HepG2 (cell line): ENCODE results near the gene PLXNA3. TPM values are rescaled to one million over a fixed set of nuclear protein-coding genes. Genes with fewer than 3 reads are reported as not detected.

Experiments
- NBN ChIP-seq: fragments of 450-650 bp; conservative IDR thresholded peaks from 2 replicates; pipeline ENCODE4 v1.6.1; 2017
- PHF21A ChIP-seq: sonication (generic); formaldehyde crosslinking; IDR thresholded peaks from 2 replicates; pipeline ENCODE4 v1.5.0; 2020; ENCODE audit warnings: mild to moderate bottlenecking, missing genetic modification reagents
- REXO4 ChIP-seq: sonication (generic); formaldehyde crosslinking; IDR thresholded peaks from 2 replicates; pipeline ENCODE4 v1.8.0; 2022; ENCODE audit warnings: missing genetic modification reagents, mild to moderate bottlenecking, borderline replicate concordance
- SATB2 ChIP-seq: sonication (generic); formaldehyde crosslinking; IDR thresholded peaks from 2 replicates; pipeline ENCODE4 v1.5.0; 2020; ENCODE audit warnings: missing genetic modification reagents
- SCMH1 ChIP-seq: sonication (generic); formaldehyde crosslinking; IDR thresholded peaks from 2 replicates; pipeline ENCODE4 v1.9.0; 2021; ENCODE audit warnings: missing genetic modification reagents, mild to moderate bottlenecking, borderline replicate concordance
- SMAD9 ChIP-seq: sonication (generic); formaldehyde crosslinking; IDR thresholded peaks from 2 replicates; pipeline ENCODE4 v1.5.1; 2020; ENCODE audit warnings: mild to moderate bottlenecking, missing genetic modification reagents
- SP4 ChIP-seq: sonication (generic); formaldehyde crosslinking; IDR thresholded peaks from 2 replicates; pipeline ENCODE4 v1.8.1; 2023; ENCODE audit warnings: mild to moderate bottlenecking, missing genetic modification reagents
- SRSF4 ChIP-seq: fragments of 200-400 bp; formaldehyde crosslinking; IDR thresholded peaks from one replicate; pipeline ENCODE4 v1.6.1; 2018; ENCODE audit warnings: mild to moderate bottlenecking, low read depth, low read length, moderate library complexity; ENCODE audit not compliant: poor library complexity, severe bottlenecking
- SRSF9 ChIP-seq: fragments of 200-400 bp; formaldehyde crosslinking; IDR thresholded peaks from 2 replicates; pipeline ENCODE4 v1.6.1; 2018; ENCODE audit warnings: borderline replicate concordance, mild to moderate bottlenecking, low read depth, low read length; ENCODE audit not compliant: insufficient read depth, poor library complexity, severe bottlenecking
- TRIM24 ChIP-seq: sonication (generic); formaldehyde crosslinking; IDR thresholded peaks from 2 replicates; pipeline ENCODE4 v1.8.0; 2022; ENCODE audit warnings: mild to moderate bottlenecking, missing genetic modification reagents
- ZFY ChIP-seq: sonication (generic); formaldehyde crosslinking; IDR thresholded peaks from 2 replicates; pipeline ENCODE4 v1.4.0; 2020; ENCODE audit warnings: missing genetic modification reagents
- ZKSCAN8 ChIP-seq: IDR thresholded peaks from 2 replicates; pipeline ENCODE4 v1.6.1; 2016; ENCODE audit warnings: borderline replicate concordance, missing genetic modification reagents, missing compliant biosample characterization
- ZNF124 ChIP-seq: sonication (generic); formaldehyde crosslinking; IDR thresholded peaks from 2 replicates; pipeline ENCODE4 v1.4.0; 2020; ENCODE audit warnings: missing genetic modification reagents
- ZNF44 ChIP-seq: sonication (generic); formaldehyde crosslinking; IDR thresholded peaks from 2 replicates; pipeline ENCODE4 v1.5.1; 2020; ENCODE audit warnings: mild to moderate bottlenecking, missing genetic modification reagents
- ZNF772 ChIP-seq: sonication (generic); formaldehyde crosslinking; IDR thresholded peaks from 2 replicates; pipeline ENCODE4 v1.5.0; 2020; ENCODE audit warnings: mild to moderate bottlenecking, missing genetic modification reagents
- polyA plus RNA-seq, 8 experiments: library from polyadenylated mRNA; depleted of rRNA in 3 of 8; stranded (reverse) in 7 of 8; unstranded in 1 of 8; fragments of >200 nt; fragmentation: Illumina TruSeq in 4 of 8; extraction: Trizol in 4 of 8; gene quantifications; 2 replicates each; pipeline versions ENCODE4 v1.2.1 to v1.2.3, GENCODE V29; 2011 to 2016; ENCODE audit warnings: low read depth in 4 of 8, missing spikeins in 1 of 8, mixed read lengths in 1 of 8; ENCODE audit not compliant: insufficient read depth in 1 of 8
- total RNA-seq, 5 experiments: library from RNA; depleted of rRNA; stranded (reverse); fragments of >200 nt; fragmentation: Illumina TruSeq; extraction: Trizol; gene quantifications; 2 replicates each; pipeline ENCODE4 v1.2.3, GENCODE V29; 2016; ENCODE audit warnings: low read depth in 1 of 5
- TF ChIP-seq, protein P1 (sequence below): sonication (generic); formaldehyde crosslinking; IDR thresholded peaks from 2 replicates; pipeline ENCODE4 v1.5.0; 2020; ENCODE audit warnings: mild to moderate bottlenecking, missing genetic modification reagents, moderate library complexity
- TF ChIP-seq, protein P2 (sequence below): sonication (generic); formaldehyde crosslinking; IDR thresholded peaks from 2 replicates; pipeline ENCODE4 v1.5.0; 2020; ENCODE audit warnings: missing genetic modification reagents
- TF ChIP-seq, protein P3 (sequence below): sonication (generic); formaldehyde crosslinking; IDR thresholded peaks from 2 replicates; pipeline ENCODE4 v1.9.0; 2022; ENCODE audit warnings: missing genetic modification reagents, mild to moderate bottlenecking, borderline replicate concordance
- TF ChIP-seq, protein P4 (sequence below): conservative IDR thresholded peaks from 2 replicates; pipeline ENCODE4 v1.6.1; 2018; ENCODE audit warnings: missing genetic modification reagents
- TF ChIP-seq, protein P5 (sequence below): IDR thresholded peaks from 2 replicates; pipeline ENCODE4 v1.6.1; 2016; ENCODE audit warnings: low read depth, borderline replicate concordance
- TF ChIP-seq, protein P6 (sequence below): sonication (generic); formaldehyde crosslinking; IDR thresholded peaks from 2 replicates; pipeline ENCODE4 v1.4.0; 2020; ENCODE audit warnings: mild to moderate bottlenecking, missing genetic modification reagents

Gene PLXNA3
- total and polyA plus RNA-seq, 2 of the 13 experiments (the other 11 are each of a cell fraction or from before 2014, with no cell fraction given) = 5.8 to 20.6 TPM

DNA sequence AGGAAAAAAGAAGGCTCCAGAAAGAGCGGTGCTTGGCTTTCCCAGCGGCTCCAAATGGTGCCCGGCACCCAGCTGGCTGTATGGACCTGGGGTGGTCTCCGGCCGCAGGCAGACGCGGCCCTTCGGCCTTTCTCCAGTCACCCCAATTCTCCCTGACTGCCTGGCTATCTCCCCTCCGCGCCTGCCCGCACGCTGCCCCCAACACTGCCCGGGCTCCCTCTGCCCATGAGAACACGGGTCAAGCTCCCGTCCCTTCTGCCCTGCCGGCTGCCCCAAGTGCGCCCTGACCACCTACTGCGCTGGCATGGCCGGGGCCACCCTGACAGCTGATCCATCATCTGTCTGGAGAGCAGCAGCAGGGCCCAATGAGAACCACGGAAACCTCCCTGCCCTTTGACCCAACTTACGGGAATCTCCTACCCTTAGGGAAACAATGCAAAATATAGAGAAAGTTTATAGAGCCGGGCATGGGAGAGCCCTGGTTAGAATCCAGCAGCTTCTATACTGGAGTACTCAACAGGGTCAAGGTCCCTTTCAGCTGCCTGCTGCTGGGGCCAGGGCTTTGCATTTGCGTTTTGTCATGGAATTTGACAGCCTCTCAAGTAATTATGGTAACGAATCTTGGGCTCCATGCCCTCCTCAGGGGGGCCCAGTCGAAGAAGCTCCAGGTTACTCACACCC, 59.2 kb downstream of the PLXNA3 start (continued):
- TF ChIP-seq, protein P1, sequence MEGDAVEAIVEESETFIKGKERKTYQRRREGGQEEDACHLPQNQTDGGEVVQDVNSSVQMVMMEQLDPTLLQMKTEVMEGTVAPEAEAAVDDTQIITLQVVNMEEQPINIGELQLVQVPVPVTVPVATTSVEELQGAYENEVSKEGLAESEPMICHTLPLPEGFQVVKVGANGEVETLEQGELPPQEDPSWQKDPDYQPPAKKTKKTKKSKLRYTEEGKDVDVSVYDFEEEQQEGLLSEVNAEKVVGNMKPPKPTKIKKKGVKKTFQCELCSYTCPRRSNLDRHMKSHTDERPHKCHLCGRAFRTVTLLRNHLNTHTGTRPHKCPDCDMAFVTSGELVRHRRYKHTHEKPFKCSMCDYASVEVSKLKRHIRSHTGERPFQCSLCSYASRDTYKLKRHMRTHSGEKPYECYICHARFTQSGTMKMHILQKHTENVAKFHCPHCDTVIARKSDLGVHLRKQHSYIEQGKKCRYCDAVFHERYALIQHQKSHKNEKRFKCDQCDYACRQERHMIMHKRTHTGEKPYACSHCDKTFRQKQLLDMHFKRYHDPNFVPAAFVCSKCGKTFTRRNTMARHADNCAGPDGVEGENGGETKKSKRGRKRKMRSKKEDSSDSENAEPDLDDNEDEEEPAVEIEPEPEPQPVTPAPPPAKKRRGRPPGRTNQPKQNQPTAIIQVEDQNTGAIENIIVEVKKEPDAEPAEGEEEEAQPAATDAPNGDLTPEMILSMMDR (CRISPR knock-in tag) = no peak
- TF ChIP-seq, protein P2, sequence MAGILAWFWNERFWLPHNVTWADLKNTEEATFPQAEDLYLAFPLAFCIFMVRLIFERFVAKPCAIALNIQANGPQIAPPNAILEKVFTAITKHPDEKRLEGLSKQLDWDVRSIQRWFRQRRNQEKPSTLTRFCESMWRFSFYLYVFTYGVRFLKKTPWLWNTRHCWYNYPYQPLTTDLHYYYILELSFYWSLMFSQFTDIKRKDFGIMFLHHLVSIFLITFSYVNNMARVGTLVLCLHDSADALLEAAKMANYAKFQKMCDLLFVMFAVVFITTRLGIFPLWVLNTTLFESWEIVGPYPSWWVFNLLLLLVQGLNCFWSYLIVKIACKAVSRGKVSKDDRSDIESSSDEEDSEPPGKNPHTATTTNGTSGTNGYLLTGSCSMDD (CRISPR knock-in tag) = no peak
- TF ChIP-seq SCMH1 (CRISPR knock-in tag) (no peak), SRSF4 (no peak), NBN (no peak), REXO4 (CRISPR knock-in tag) (no peak), SMAD9 (CRISPR knock-in tag) (no peak), SRSF9 (no peak), ZNF124 (no peak), ZFY (CRISPR knock-in tag) (peak; percentile 45; the same call in 1 of the 2 replicates), TRIM24 (CRISPR knock-in tag) (no peak), SP4 (CRISPR knock-in tag) (no peak), SATB2 (CRISPR knock-in tag) (no peak), ZNF772 (CRISPR knock-in tag) (0 out of 2 replicates have a peak, but pooled peaks have one; percentile 25), PHF21A (0 out of 2 replicates have a peak, but pooled peaks have one; percentile 49), ZKSCAN8 (CRISPR knock-in tag) (no peak), ZNF44 (CRISPR knock-in tag) (no peak)
- TF ChIP-seq, protein P3, sequence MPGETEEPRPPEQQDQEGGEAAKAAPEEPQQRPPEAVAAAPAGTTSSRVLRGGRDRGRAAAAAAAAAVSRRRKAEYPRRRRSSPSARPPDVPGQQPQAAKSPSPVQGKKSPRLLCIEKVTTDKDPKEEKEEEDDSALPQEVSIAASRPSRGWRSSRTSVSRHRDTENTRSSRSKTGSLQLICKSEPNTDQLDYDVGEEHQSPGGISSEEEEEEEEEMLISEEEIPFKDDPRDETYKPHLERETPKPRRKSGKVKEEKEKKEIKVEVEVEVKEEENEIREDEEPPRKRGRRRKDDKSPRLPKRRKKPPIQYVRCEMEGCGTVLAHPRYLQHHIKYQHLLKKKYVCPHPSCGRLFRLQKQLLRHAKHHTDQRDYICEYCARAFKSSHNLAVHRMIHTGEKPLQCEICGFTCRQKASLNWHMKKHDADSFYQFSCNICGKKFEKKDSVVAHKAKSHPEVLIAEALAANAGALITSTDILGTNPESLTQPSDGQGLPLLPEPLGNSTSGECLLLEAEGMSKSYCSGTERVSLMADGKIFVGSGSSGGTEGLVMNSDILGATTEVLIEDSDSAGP (CRISPR knock-in tag) = no peak
- TF ChIP-seq, protein P4, sequence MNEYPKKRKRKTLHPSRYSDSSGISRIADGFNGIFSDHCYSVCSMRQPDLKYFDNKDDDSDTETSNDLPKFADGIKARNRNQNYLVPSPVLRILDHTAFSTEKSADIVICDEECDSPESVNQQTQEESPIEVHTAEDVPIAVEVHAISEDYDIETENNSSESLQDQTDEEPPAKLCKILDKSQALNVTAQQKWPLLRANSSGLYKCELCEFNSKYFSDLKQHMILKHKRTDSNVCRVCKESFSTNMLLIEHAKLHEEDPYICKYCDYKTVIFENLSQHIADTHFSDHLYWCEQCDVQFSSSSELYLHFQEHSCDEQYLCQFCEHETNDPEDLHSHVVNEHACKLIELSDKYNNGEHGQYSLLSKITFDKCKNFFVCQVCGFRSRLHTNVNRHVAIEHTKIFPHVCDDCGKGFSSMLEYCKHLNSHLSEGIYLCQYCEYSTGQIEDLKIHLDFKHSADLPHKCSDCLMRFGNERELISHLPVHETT (CRISPR knock-in tag) = no peak
- TF ChIP-seq, protein P5, sequence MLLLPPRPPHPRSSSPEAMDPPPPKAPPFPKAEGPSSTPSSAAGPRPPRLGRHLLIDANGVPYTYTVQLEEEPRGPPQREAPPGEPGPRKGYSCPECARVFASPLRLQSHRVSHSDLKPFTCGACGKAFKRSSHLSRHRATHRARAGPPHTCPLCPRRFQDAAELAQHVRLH = no peak
- TF ChIP-seq, protein P6, sequence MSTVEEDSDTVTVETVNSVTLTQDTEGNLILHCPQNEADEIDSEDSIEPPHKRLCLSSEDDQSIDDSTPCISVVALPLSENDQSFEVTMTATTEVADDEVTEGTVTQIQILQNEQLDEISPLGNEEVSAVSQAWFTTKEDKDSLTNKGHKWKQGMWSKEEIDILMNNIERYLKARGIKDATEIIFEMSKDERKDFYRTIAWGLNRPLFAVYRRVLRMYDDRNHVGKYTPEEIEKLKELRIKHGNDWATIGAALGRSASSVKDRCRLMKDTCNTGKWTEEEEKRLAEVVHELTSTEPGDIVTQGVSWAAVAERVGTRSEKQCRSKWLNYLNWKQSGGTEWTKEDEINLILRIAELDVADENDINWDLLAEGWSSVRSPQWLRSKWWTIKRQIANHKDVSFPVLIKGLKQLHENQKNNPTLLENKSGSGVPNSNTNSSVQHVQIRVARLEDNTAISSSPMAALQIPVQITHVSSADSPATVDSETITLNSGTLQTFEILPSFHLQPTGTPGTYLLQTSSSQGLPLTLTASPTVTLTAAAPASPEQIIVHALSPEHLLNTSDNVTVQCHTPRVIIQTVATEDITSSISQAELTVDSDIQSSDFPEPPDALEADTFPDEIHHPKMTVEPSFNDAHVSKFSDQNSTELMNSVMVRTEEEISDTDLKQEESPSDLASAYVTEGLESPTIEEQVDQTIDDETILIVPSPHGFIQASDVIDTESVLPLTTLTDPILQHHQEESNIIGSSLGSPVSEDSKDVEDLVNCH (CRISPR knock-in tag) = no peak
